ENCODE measurements around the gene FGF14.

DNA sequence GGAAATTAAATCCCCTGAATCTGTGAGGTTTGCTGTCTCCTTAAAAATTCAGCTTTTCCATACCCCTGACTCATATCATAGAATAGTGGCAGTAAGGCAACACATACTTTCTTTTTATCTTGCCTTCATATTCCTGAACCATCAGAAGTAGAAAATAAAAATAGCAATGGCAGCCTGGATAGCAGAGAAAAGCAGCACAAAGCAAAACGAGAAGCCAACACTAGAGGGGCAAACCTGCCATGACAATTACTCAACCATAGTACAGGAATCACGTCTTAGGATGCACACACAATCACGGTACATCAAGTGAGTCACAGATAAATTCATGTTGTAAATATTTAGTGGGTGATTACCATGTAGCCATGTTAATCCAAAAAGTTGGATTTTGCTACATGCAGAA is 606.4 kb downstream of the FGF14 start:
- TF ChIP-seq, protein P1, sequence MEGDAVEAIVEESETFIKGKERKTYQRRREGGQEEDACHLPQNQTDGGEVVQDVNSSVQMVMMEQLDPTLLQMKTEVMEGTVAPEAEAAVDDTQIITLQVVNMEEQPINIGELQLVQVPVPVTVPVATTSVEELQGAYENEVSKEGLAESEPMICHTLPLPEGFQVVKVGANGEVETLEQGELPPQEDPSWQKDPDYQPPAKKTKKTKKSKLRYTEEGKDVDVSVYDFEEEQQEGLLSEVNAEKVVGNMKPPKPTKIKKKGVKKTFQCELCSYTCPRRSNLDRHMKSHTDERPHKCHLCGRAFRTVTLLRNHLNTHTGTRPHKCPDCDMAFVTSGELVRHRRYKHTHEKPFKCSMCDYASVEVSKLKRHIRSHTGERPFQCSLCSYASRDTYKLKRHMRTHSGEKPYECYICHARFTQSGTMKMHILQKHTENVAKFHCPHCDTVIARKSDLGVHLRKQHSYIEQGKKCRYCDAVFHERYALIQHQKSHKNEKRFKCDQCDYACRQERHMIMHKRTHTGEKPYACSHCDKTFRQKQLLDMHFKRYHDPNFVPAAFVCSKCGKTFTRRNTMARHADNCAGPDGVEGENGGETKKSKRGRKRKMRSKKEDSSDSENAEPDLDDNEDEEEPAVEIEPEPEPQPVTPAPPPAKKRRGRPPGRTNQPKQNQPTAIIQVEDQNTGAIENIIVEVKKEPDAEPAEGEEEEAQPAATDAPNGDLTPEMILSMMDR (IDR thresholded peaks at IDR 0.05; ENCODE audit: insufficient read depth, low read length, poor library complexity, severe bottlenecking): no peak
- no peak for TF ChIP-seq EZH2phosphoT487 (conservative IDR thresholded peaks at IDR 0.05; ENCODE audit: low read length)
